Measurements from ENCODE around the gene SLC1A6. TPM values are rescaled to one million over a fixed set of nuclear protein-coding genes. Genes with fewer than 3 reads are reported as not detected.

SLC1A6 gene
- total RNA-seq, 1 experiment from 2014 or later, result 0.15 TPM

GRCh38 chr19:14972676-14973075, 7.0 kb downstream of the SLC1A6 start:
- CTCF ChIA-PET, result no interaction called here
- ATAC-seq, result no peak
- in situ Hi-C loops (cut with HindIII; ENCODE audit: low pct_unique_long_range_greater_than_20kb, low sequenced_read_pairs), result no loop called here

DNA sequence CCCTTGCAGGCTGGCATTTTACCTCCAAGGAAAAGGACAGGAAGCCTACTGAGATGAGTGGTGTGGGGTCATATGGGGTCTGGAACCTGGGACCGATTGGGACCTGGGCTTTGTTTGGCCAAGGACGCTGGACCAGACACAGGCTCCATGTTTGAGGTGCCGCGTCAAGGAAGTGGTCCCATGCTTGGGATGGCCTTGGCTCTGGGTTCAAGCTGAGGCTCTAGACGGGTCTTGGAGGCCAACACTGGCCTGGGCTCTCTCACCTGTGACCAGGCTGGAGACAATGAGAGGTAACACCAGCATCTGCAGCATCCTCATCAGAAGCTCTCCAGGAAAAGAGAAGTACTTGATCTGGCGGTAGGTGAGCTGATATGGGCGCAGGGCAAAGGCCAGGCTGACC, 8.2 kb downstream of the SLC1A6 start:
- no peak overlapping the region for H3K4me3 ChIP-seq (ENCODE audit: low read depth in 2 of 2, low read length in 2 of 2)
- TF ChIP-seq POLR2AphosphoS5 (IDR thresholded peaks at IDR 0.05; ENCODE audit: low read depth, low read length), result no peak
- TF ChIP-seq REST (IDR thresholded peaks at IDR 0.05; ENCODE audit: insufficient read depth in 1 of 2, low read depth in 2 of 2, low read length in 1 of 2), result no peak
- no peak for TF ChIP-seq SIN3A (IDR thresholded peaks at IDR 0.05; ENCODE audit: borderline replicate concordance, insufficient read depth, low read depth, low read length)
- TF ChIP-seq TCF7L2 (IDR thresholded peaks at IDR 0.05; ENCODE audit: low read depth, low read length), result no peak
- TF ChIP-seq, protein P1, sequence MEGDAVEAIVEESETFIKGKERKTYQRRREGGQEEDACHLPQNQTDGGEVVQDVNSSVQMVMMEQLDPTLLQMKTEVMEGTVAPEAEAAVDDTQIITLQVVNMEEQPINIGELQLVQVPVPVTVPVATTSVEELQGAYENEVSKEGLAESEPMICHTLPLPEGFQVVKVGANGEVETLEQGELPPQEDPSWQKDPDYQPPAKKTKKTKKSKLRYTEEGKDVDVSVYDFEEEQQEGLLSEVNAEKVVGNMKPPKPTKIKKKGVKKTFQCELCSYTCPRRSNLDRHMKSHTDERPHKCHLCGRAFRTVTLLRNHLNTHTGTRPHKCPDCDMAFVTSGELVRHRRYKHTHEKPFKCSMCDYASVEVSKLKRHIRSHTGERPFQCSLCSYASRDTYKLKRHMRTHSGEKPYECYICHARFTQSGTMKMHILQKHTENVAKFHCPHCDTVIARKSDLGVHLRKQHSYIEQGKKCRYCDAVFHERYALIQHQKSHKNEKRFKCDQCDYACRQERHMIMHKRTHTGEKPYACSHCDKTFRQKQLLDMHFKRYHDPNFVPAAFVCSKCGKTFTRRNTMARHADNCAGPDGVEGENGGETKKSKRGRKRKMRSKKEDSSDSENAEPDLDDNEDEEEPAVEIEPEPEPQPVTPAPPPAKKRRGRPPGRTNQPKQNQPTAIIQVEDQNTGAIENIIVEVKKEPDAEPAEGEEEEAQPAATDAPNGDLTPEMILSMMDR (IDR thresholded peaks at IDR 0.05), result no peak
- H3K9me3 ChIP-seq (ENCODE audit: control insufficient read depth, insufficient read depth, low read depth, low read length), result no peaks in the 10 kb centered on the region
- ATAC-seq, result no peak
- intact Hi-C loops (cut with micrococcal nuclease; ENCODE audit: unreplicated experiment) (no loop called here), in situ Hi-C loops (cut with HindIII; ENCODE audit: low pct_unique_long_range_greater_than_20kb, low sequenced_read_pairs) (no loop called here)
- no TSS peak for BruUV-seq (replicated peaks)
- no peaks in the 10 kb centered on the region for H3K27me3 ChIP-seq (ENCODE audit: control insufficient read depth, insufficient read depth, low read length)
- H3K4me1 ChIP-seq (ENCODE audit: control insufficient read depth, insufficient read depth, low read length), result no peaks in the 10 kb centered on the region
- H3K36me3 ChIP-seq (ENCODE audit: control insufficient read depth, insufficient read depth, low read length), result no peaks in the 10 kb centered on the region
- DNase-seq (ENCODE audit: low read depth, low spot score), result no peak
- POLR2A ChIA-PET, result no interaction called here
- H3K27ac ChIP-seq (ENCODE audit: low read length), result no peak overlapping the region
- CTCF ChIA-PET, result no interaction called here

More at GRCh38 chr19:14972676-14973075, 7.0 kb downstream of the SLC1A6 start:
- intact Hi-C loops (cut with micrococcal nuclease; ENCODE audit: unreplicated experiment), result no loop called here
- DNase-seq (ENCODE audit: low read depth, low spot score), result no peak
- Histone ChIP-seq H3K4me1 (ENCODE audit: control insufficient read depth, insufficient read depth, low read length) (no peaks in the 10 kb centered on the region), H3K4me3 (ENCODE audit: low read depth in 2 of 2, low read length in 2 of 2) (no peak overlapping the region), H3K27ac (ENCODE audit: low read length) (no peak overlapping the region), H3K36me3 (ENCODE audit: control insufficient read depth, insufficient read depth, low read length) (no peaks in the 10 kb centered on the region), H3K27me3 (ENCODE audit: control insufficient read depth, insufficient read depth, low read length) (no peaks in the 10 kb centered on the region), H3K9me3 (ENCODE audit: control insufficient read depth, insufficient read depth, low read depth, low read length) (no peaks in the 10 kb centered on the region)
- POLR2A ChIA-PET, result no interaction called here
- TF ChIP-seq POLR2AphosphoS5 (IDR thresholded peaks at IDR 0.05; ENCODE audit: low read depth, low read length), result no peak
- BruUV-seq (replicated peaks), result no TSS peak

- no TSS peak for BruUV-seq (replicated peaks)
- no peaks in the 10 kb centered on the region for H3K4me1 ChIP-seq (ENCODE audit: control insufficient read depth, insufficient read depth, low read length)
- TF ChIP-seq SIN3A (IDR thresholded peaks at IDR 0.05; ENCODE audit: borderline replicate concordance, insufficient read depth, low read depth, low read length) (no peak), REST (IDR thresholded peaks at IDR 0.05; ENCODE audit: insufficient read depth in 1 of 2, low read depth in 2 of 2, low read length in 1 of 2) (no peak), POLR2AphosphoS5 (IDR thresholded peaks at IDR 0.05; ENCODE audit: low read depth, low read length) (no peak), TCF7L2 (IDR thresholded peaks at IDR 0.05; ENCODE audit: low read depth, low read length) (no peak)
- TF ChIP-seq, protein P1 (IDR thresholded peaks at IDR 0.05), result no peak
- no peak overlapping the region for H3K4me3 ChIP-seq (ENCODE audit: low read depth in 2 of 2, low read length in 2 of 2)
- ATAC-seq (no peak), DNase-seq (ENCODE audit: low read depth, low spot score) (no peak)
- H3K36me3 ChIP-seq (ENCODE audit: control insufficient read depth, insufficient read depth, low read length), result no peaks in the 10 kb centered on the region
- H3K27me3 ChIP-seq (ENCODE audit: control insufficient read depth, insufficient read depth, low read length), result no peaks in the 10 kb centered on the region
- intact Hi-C loops (cut with micrococcal nuclease; ENCODE audit: unreplicated experiment) (no loop called here), in situ Hi-C loops (cut with HindIII; ENCODE audit: low pct_unique_long_range_greater_than_20kb, low sequenced_read_pairs) (no loop called here)
- no peak overlapping the region for H3K27ac ChIP-seq (ENCODE audit: low read length)
- ChIA-PET POLR2A (interaction anchor here (0.7 kb wide), 1 partner anchor 17 kb away, joined by 14 read pairs; no protein-coding TSS in a partner anchor), CTCF (no interaction called here)
- H3K9me3 ChIP-seq (ENCODE audit: control insufficient read depth, insufficient read depth, low read depth, low read length), result no peaks in the 10 kb centered on the region
Observed at GRCh38 chr19:14968247-14968646, 11.4 kb downstream of the SLC1A6 start.

All from Panc1 (cell line).